Measurements from ENCODE around the gene PSAT1. TPM values are rescaled to one million over a fixed set of nuclear protein-coding genes. Genes with fewer than 3 reads are reported as not detected.

PSAT1 gene
- total and polyA plus RNA-seq, 2 of the 13 experiments (the other 11 are each of a cell fraction or from before 2014, with no cell fraction given) = 135 to 229 TPM

DNA sequence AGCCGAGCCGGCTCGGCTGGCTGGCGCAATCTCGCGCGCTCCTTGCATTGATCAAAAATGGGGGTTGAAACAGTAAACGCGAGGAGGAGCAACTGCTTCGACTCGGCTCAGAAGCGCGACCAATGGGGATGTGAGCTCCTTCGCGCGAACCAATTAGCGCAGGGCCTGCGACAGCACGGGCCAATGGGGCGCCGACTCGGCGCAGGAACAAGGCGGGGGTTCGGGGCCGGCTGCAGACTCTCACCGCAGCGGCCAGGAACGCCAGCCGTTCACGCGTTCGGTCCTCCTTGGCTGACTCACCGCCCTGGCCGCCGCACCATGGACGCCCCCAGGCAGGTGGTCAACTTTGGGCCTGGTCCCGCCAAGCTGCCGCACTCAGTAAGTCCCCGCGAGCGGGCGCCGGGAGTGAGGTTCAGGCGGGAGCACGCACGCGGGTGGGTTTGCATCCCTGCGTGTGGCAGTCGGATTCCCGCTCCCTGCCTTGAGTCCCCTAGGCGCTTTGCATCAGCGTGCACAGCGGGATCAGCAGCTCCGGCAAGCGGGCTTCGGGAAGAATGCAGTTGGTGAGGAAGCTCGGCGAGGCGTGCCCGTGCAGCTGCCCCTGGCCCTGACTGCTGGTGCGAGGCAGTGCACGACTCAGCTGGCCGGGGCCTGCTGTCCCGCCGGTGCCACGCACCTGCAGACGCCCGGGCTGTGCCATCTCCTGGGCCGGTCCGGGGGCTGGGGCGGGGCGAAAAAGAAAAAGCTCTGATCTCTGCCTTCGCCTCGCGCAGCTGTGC is at the start of gene PSAT1 (continued):
- TF ChIP-seq, protein P1, sequence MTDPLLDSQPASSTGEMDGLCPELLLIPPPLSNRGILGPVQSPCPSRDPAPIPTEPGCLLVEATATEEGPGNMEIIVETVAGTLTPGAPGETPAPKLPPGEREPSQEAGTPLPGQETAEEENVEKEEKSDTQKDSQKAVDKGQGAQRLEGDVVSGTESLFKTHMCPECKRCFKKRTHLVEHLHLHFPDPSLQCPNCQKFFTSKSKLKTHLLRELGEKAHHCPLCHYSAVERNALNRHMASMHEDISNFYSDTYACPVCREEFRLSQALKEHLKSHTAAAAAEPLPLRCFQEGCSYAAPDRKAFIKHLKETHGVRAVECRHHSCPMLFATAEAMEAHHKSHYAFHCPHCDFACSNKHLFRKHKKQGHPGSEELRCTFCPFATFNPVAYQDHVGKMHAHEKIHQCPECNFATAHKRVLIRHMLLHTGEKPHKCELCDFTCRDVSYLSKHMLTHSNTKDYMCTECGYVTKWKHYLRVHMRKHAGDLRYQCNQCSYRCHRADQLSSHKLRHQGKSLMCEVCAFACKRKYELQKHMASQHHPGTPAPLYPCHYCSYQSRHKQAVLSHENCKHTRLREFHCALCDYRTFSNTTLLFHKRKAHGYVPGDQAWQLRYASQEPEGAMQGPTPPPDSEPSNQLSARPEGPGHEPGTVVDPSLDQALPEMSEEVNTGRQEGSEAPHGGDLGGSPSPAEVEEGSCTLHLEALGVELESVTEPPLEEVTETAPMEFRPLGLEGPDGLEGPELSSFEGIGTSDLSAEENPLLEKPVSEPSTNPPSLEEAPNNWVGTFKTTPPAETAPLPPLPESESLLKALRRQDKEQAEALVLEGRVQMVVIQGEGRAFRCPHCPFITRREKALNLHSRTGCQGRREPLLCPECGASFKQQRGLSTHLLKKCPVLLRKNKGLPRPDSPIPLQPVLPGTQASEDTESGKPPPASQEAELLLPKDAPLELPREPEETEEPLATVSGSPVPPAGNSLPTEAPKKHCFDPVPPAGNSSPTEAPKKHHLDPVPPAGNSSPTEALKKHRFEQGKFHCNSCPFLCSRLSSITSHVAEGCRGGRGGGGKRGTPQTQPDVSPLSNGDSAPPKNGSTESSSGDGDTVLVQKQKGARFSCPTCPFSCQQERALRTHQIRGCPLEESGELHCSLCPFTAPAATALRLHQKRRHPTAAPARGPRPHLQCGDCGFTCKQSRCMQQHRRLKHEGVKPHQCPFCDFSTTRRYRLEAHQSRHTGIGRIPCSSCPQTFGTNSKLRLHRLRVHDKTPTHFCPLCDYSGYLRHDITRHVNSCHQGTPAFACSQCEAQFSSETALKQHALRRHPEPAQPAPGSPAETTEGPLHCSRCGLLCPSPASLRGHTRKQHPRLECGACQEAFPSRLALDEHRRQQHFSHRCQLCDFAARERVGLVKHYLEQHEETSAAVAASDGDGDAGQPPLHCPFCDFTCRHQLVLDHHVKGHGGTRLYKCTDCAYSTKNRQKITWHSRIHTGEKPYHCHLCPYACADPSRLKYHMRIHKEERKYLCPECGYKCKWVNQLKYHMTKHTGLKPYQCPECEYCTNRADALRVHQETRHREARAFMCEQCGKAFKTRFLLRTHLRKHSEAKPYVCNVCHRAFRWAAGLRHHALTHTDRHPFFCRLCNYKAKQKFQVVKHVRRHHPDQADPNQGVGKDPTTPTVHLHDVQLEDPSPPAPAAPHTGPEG (CRISPR knock-in tag; IDR thresholded peaks at IDR 0.05) = peak; percentile 85
- TF ChIP-seq, protein P2, sequence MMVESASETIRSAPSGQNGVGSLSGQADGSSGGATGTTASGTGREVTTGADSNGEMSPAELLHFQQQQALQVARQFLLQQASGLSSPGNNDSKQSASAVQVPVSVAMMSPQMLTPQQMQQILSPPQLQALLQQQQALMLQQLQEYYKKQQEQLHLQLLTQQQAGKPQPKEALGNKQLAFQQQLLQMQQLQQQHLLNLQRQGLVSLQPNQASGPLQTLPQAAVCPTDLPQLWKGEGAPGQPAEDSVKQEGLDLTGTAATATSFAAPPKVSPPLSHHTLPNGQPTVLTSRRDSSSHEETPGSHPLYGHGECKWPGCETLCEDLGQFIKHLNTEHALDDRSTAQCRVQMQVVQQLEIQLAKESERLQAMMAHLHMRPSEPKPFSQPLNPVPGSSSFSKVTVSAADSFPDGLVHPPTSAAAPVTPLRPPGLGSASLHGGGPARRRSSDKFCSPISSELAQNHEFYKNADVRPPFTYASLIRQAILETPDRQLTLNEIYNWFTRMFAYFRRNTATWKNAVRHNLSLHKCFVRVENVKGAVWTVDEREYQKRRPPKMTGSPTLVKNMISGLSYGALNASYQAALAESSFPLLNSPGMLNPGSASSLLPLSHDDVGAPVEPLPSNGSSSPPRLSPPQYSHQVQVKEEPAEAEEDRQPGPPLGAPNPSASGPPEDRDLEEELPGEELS (CRISPR knock-in tag; IDR thresholded peaks at IDR 0.05) = peak; percentile 38
- TF ChIP-seq, protein P3, sequence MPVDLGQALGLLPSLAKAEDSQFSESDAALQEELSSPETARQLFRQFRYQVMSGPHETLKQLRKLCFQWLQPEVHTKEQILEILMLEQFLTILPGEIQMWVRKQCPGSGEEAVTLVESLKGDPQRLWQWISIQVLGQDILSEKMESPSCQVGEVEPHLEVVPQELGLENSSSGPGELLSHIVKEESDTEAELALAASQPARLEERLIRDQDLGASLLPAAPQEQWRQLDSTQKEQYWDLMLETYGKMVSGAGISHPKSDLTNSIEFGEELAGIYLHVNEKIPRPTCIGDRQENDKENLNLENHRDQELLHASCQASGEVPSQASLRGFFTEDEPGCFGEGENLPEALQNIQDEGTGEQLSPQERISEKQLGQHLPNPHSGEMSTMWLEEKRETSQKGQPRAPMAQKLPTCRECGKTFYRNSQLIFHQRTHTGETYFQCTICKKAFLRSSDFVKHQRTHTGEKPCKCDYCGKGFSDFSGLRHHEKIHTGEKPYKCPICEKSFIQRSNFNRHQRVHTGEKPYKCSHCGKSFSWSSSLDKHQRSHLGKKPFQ (CRISPR knock-in tag; IDR thresholded peaks at IDR 0.05; ENCODE audit: insufficient replicate concordance) = peak; percentile 86
- TF ChIP-seq, protein P4, sequence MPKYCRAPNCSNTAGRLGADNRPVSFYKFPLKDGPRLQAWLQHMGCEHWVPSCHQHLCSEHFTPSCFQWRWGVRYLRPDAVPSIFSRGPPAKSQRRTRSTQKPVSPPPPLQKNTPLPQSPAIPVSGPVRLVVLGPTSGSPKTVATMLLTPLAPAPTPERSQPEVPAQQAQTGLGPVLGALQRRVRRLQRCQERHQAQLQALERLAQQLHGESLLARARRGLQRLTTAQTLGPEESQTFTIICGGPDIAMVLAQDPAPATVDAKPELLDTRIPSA (CRISPR knock-in tag; IDR thresholded peaks at IDR 0.05; ENCODE audit: borderline replicate concordance) = peak; percentile 21; the same call in 1 of the 2 replicates
- TF ChIP-seq, protein P5, sequence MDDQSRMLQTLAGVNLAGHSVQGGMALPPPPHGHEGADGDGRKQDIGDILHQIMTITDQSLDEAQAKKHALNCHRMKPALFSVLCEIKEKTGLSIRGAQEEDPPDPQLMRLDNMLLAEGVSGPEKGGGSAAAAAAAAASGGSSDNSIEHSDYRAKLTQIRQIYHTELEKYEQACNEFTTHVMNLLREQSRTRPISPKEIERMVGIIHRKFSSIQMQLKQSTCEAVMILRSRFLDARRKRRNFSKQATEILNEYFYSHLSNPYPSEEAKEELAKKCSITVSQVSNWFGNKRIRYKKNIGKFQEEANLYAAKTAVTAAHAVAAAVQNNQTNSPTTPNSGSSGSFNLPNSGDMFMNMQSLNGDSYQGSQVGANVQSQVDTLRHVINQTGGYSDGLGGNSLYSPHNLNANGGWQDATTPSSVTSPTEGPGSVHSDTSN (CRISPR knock-in tag; IDR thresholded peaks at IDR 0.05; ENCODE audit: borderline replicate concordance) = 0 out of 2 replicates have a peak, but pooled peaks have one; percentile 67
- TF ChIP-seq MTA3 (CRISPR knock-in tag; IDR thresholded peaks at IDR 0.05) = peak; percentile 27; the same call in 1 of the 2 replicates
- TF ChIP-seq ZIK1 (CRISPR knock-in tag; IDR thresholded peaks at IDR 0.05; ENCODE audit: borderline replicate concordance, low read depth) = peak; percentile 75; the same call in 1 of the 2 replicates
- peak; percentile 75; the same call in 1 of the 2 replicates for TF ChIP-seq ARHGAP35 (CRISPR knock-in tag; IDR thresholded peaks at IDR 0.05; ENCODE audit: borderline replicate concordance)
- TF ChIP-seq ZNF766 (CRISPR knock-in tag; IDR thresholded peaks at IDR 0.05; ENCODE audit: borderline replicate concordance) = peak; percentile 84; the same call in 1 of the 2 replicates
- TF ChIP-seq FIP1L1 (IDR thresholded peaks at IDR 0.05; ENCODE audit: borderline replicate concordance, insufficient read depth, low read depth, low read length) = no peak

Data from HepG2 (cell line).